HL-60/S4 treated with retinoic acid at 250 ng/mL for 4 days and 3 days (cell line): ENCODE results near the gene MSH5.

Experiments used
- in situ Hi-C: fragments of 300-500 bp; cut with MboI; formaldehyde crosslinking; loops from 2 replicates; pipeline ENCODE4 v1.7.0; 2022; ENCODE audit warnings: low sequenced_read_pairs

Gene MSH5

GRCh38 chr6:31712296-31712695 lies 27.5 kb upstream of the MSH5 start:
- in situ Hi-C loops, result no loop called here

- in situ Hi-C loops, result no loop called here
Observed at GRCh38 chr6:31713465-31713864, 26.3 kb upstream of the MSH5 start.

- in situ Hi-C loops, result no loop called here
Observed at GRCh38 chr6:31713991-31714684, 25.7 kb upstream of the MSH5 start.

DNA sequence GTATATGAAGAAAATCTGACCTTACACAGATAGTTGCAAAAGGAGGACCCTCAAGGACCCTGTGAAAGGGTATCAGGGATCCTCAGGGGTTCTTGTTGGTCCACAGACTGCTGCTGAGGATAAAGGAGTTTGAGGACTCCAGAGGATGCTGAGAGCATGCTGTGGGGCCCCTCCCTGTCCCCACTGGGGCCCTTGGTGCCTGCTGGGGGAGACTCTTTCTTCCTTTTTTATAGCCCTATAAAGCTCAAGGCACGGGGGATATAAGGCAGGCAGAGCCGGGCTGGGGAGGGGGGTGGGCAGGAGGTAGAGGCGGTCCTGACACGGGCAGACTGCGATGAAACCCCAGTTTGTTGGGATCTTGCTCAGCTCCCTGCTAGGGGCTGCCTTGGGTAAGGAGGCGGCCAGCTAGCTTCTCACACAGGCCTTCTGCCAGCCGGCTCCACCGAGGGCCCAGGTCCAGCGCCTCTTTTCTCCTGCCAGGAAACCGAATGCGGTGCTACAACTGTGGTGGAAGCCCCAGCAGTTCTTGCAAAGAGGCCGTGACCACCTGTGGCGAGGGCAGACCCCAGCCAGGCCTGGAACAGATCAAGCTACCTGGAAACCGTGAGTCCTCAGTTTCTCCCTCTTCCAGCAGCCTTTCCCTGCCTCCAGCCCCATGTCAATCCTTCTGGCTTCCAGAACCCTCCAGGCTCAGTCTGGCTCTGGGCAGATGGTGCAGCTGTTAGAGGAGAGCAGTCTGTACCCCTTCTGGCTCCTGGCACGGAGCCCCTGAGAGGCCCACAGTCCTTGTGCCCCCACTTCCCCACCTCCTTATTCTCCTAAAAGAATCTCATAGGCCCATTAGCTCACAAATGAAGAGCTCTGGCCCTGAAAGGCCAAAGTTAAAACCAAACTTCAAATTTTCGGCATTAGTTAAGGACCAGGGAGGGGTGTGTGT lies 24.5 kb upstream of the MSH5 start, which contains the start of gene LY6G6D:
LY6G6D (plus strand) TSS at position 327 of the 937 bp plus-strand sequence; CDS start at position 335, 8 bp downstream.
- in situ Hi-C loops, result no loop called here

- in situ Hi-C loops, result no loop called here
Observed at GRCh38 chr6:31717499-31718222, 22.1 kb upstream of the MSH5 start.

- in situ Hi-C loops, result no loop called here
Observed at GRCh38 chr6:31718265-31718664, 21.5 kb upstream of the MSH5 start.

DNA sequence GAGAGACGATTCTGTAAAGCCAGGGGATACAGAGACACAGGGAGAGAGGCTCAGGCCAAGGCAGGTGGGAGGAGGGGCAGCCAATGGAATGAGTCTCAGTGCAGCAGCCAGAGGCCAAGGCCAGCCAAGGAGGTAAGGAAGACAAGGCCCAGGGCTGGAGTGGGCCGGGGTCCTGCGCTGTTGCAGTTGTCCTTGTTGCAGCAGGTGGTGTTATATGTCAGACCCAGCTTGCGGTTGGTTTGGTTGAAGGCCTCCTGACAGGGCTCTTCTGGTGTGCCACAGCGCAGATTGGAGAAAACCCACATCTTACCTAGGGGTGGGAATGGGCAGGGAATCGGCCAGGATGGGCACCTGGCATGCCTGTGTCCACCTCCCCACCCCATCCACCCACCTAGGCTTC lies 20.8 kb upstream of the MSH5 start:
- in situ Hi-C loops, result no loop called here

- in situ Hi-C loops, result no loop called here
Observed at GRCh38 chr6:31720196-31720770, 19.5 kb upstream of the MSH5 start.

DNA sequence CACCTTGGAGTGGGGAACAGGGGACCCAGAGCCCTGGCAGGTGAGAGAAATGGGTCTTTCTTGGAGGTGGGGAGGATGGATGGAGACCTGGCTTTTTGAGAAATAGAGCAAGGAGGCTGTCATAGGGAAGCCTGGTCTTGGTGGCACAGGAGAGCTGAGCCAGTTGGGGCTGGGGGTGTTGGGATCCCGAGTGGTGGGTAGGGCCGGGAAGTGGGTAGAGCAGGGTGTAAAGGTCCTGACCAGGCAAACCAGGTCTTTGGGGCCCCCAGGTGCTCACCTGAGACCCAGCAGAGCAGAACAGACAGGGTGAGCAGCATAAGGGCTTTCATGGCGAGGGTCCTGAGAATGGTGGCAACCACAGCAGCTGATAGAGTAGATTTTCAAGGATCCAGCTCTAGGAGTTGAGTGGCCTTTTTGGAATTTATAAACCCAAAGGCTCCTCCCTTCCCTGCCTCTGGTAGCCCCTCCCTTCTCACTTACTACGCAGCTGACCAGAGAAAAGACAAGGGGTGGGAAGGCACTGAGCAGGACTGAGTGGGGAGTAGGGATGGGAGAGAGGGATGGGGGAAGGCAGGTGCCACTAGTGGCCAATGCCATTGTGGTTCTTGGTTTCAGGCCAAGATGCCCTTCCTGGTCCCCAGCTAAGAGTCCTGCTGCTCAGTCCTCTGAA lies 18.3 kb upstream of the MSH5 start, which contains the start of gene LY6G6C:
LY6G6C (minus strand) TSS at position 396 of the 670 bp plus-strand sequence; CDS start at position 329, 67 bp downstream.
- in situ Hi-C loops, result no loop called here

DNA sequence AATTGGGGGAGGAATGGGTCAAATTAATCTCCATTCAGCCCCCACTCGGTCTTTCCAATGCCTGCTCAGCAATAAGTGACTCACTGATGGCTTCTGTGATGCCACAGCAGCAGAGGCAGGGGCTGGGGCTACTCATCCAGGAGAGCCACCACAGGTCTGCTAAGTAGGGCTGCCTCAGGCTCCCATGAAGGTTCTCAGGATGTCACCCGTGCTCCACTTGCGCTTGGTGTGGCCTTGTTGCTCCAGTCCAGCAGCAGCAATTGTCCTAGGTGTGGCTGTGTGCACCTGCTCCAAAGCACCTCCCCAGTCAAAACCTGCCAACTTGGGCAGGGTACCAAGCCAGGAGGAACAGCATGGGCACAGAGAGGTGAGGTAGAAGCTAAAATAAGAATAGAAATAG lies 17.6 kb upstream of the MSH5 start:
- in situ Hi-C loops, result no loop called here

DNA sequence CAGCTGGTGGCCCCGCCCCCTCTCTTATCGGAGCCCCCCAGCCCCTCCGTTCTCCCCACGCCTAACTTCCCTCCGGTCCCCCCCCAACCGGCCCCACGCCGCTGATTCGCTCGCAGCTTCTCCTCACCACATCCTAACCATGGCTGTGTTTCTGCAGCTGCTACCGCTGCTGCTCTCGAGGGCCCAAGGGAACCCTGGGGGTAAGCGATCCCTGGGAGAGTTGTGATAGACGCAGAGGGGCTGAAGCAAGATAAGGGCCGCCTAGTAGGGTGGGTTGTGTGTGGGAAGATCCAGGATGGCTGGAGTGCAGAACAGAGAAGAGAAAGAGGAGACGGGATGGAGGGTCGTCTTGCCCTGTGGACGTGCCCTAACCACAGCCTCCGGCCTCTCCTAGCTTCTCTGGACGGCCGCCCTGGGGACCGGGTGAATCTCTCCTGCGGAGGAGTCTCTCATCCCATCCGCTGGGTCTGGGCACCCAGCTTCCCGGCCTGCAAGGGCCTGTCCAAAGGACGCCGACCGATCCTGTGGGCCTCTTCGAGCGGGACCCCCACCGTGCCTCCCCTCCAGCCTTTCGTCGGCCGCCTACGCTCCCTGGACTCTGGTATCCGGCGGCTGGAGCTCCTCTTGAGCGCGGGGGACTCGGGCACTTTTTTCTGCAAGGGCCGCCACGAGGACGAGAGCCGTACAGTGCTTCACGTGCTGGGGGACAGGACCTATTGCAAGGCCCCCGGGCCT lies 16.4 kb upstream of the MSH5 start, which contains the start of gene MPIG6B:
MPIG6B (plus strand) TSS at position 129 of the 735 bp plus-strand sequence; CDS start at position 140, 11 bp downstream.
- in situ Hi-C loops, result no loop called here

DNA sequence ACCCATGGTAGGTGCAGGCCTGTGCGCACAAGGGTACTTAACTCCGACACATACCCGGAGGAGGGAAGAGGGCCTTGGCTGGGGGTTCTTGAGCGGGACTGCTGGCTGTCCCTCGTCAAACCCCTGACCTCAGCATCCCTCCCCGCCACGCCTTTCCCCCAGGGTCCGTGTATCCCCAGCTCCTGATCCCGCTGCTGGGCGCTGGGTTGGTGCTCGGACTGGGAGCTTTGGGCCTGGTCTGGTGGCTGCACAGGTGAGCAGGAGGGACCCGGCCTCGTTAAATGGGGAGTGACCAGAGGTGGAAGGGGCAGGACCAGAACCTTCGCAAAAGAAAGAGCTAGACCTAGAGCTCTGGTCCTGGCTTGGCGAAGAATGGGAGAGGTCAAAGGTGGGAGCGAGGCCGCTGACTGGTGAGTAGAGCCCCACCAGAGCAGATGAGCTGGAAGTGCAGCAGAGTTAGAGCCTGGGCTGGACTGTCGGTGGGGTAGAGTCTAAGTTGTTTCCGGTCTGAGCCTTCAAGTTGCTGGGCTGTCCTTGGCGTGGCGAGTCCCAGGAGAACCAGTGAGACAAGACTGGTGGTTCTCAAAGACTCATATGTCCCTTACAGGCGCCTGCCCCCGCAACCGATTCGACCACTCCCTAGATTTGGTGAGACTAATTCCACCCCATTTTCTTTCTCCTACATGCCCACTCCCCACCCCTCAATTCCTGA lies 15.7 kb upstream of the MSH5 start:
- in situ Hi-C loops, result no loop called here

DNA sequence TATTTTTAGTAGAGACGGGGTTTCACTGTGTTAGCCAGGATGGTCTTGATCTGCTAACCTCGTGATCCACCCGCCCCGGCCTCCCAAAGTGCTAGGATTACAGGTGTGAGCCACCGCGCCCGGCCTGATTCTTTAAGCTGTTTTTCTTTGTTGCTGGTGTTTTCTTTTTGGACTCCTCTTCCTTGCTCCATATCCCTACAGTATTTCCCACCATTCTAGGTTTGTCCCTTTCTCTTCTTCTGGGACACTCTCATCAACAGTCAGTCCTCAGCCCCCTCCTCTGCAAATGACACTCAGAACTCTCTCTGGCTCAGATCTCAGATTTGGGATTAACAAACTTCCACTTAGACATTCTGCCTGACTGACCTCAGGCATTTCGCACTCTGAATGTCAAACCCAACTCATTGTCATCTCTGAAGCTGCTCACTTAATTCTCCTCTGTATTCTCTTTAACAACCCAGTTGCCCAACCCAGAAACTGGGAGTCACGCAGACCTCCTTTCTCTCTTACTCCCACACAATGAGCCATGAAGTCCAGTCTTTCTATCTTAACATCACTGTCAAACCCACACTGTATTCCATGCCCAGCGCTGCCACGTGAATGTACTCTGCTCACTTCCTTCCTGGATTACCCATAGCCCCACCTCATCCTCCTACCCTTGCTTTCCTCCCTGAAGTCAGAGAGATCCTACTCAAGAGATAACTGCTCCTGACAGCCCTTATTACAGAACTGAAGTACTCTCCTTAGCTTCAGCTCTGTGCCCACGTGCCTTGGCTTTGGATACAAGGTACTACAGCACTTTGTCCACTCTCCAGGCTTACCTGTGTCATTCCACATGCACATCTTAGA lies 14.1 kb upstream of the MSH5 start:
- in situ Hi-C loops, result no loop called here

GRCh38 chr6:31727034-31727716 lies 12.6 kb upstream of the MSH5 start:
- in situ Hi-C loops, result no loop called here

- in situ Hi-C loops, result no loop called here
Observed at GRCh38 chr6:31727717-31728671, 11.8 kb upstream of the MSH5 start.
